GM21526 (cell line): ENCODE data around the gene PKP1.

Experiments used
- ATAC-seq: cut with Tn5 transposase; IDR thresholded peaks from one replicate; pipeline ENCODE4 v1.9.1; 2021; ENCODE audit warnings: moderate library complexity; ENCODE audit not compliant: unreplicated experiment, low FRiP score

Gene PKP1

DNA sequence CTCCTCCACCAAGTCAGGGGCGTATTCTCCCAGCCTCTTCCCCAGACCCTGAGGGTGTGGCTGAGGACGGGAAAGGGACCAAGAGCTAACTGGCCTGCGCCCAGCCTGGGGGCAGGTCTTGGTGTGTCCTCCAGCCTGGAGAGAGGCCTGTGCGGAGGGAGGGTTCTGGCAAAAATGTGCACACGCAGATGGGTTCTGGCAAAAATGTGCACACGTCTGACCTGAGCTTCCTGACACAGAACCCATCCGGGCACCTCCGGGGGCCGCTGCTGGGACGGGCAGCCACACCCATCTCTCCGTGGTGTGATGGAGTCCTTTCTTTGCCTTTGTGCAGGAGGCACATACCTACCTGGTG is 23.1 kb upstream of the PKP1 start:
- ATAC-seq = no peak

DNA sequence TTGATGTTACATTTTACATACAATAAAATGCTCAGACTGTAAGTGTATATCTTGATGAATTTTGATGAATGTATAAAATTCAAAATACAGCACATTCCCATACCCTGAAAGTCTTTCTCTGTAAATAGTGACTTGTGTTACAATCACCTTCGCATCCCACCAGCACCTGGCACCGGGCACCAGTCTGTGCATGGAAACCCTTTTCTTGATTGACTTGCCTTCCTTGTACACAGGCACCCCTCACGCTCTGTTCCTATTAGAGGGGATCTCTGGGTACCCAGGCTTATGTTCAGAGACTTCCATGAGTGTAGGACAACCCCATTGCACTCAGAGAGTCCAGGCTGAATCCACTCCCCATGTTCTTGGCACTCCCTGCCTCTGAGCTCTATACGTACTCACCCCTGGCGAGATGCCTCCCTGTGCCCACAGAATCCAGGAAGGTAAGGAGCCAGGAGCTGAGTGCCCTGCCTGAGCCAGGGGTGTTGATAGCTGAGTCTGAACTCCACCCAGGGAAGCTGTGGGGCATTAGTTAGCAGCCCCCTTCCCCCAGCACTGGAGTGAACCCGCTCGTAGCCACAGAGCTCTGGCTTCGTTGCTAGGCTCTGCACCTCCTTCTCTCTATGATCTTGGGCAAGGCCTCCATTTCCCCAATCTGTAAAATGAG is 22.5 kb upstream of the PKP1 start:
- no peak for ATAC-seq

DNA sequence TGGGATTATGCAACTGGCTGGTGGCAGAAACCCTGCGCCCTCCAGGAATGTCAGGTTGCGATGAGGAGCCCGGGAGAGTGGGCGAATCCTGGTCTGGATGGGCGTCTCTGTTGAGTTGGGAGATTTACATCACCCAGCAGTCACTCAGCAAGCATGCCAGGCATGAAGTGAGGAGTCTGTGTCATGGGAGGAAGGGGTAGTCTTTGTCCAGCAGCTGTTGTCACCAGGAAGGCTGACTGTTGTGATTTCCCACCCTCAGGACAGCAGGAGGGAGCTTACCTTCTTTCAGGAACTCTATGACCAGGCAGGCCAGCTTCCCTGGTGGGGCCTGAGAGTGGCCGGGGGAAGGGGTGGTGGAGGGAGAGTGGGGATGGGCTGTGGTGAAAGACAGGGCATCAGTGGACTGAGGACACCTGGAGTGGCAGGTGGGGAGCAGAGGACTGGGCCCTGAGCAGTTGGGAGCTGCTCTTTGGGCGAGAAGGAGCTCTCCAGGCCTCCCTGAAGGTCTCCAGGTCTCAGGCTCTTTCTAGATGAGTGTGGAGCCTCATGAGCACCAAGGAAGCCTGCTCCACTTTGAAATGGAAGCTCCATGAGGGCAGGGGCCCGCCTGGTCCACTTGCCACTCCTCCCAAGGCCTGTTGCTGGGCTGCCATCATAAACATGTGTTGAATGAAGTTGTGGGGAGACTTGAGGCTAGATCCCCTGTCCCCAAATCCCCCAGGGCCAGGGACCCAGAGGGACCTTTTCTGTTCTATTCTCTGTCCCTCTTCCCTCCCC is 21.3 kb upstream of the PKP1 start:
- ATAC-seq = no peak

DNA sequence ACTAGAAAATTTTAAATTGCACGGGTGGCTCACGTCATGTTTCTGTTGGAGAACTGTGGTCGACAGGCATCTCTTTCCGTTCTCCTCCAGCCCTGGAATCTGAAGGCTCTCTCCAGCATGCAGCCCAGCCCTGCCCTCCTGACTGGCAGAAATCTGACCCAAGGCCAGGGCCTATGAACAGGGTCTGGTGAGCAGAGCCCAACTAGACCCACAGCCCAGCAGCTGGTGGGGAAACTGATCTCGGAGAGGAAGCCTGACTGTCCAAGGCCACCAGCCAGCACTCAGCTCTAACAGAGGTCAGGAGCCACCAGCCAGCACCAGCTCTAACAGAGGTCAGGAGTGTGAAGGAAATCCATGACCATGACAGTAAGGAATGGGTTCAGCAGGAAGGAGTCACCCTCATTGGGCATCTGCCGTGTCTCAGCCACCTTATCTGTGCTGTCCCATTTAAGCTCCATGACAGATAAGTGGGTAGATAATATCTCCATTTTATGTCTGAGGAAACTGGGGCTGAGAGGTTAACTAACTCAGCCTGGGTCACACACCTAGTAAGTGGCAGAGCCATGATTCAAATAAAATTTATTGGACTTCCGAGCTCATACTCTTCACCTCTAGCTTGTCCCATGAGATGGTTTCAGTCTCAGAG is 20.2 kb upstream of the PKP1 start:
- no peak for ATAC-seq

DNA sequence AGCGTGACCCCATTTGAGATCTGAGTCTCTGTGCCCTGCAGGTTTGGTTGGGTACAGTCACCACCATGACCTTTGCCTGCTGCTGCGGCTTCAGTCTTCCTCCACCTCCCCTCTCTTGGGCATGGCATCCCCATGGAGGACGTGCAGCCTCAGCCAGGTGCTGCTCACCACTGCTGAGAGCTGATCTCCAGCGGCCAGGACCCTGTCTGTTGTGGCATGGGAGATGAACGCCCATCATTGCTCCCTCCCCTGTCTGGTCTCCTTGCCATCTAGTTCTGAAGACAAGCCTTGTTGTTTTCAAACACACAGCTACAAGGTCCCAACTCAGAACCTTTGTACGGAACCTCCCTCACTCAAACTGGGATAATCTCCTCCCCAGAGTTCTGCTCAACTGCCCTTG is 19.2 kb upstream of the PKP1 start:
- no peak for ATAC-seq

DNA sequence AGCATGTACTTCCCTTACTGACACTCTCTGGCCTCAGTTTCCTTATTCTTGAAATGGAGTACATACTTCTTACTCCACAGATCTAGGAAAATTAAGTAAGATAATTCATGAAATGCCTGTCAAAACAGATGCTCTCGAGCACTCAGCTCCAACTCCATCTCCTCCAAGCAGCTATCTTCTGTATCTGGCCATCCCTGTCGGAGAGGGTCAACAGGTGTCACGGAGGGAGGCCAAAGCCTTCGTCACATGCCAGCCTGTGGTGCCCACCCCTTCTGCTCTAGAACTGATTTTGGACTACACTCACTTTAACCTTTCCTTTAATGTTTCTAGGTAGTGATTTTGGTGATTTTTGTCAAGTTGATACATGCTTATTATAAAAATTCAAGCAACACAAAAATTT is 18.8 kb upstream of the PKP1 start:
- no peak for ATAC-seq

DNA sequence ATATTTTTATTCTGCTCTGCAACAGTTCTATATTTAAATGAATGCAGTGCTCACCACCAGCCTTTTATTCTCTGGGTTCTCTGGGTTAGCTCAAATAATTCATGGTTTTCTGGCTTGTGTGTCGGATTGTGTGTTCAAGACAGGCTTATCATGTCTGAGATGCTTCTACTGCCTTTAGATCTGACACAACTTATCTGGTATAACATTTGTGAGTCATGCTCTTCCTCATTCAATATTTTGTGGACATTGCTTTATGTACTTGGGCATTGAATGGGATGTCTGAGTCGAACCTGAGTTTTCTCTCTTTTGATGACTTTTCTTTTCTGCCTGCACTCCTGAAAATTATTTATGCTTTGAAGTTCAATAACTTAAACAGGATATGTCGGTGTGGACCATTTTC is 17.6 kb upstream of the PKP1 start:
- ATAC-seq = no peak

DNA sequence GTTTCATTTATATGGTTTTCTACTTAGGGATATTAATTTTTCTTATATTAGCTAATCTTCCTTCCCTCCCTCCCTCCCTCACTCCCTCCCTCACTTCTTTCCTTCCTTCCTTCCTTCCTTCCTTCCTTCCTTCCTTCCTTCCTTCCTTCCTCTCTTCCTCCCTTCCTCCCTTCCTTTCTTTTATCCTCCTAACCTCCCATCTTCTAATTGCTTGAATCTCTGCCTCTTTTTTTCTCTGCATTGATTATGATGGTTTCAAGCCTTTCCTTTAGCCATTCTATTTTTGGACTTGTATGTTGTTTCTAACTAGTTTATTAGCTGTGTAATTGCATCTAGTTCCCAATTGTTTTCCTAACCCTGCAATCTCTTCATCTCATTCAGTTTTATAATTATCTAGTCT is 17.0 kb upstream of the PKP1 start:
- no peak for ATAC-seq

DNA sequence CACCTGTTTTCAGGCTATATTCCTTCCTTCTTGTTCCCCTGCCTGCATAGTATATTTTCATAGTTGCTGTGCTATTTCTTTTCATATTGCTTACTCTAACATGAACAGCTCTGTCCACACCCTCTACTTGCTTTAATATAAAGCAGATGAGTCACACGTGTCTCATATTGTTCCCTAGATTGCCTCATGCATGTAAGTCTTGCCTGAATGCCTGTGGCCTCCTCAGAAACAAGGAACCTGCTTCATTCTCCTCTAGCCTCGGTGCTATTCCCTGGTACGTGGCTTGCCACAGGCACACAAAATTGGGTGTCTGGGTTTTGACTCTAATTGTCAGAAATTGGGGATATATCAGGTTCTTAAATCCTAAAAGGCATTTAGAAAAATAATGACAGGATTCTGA is 16.5 kb upstream of the PKP1 start:
- ATAC-seq = no peak

DNA sequence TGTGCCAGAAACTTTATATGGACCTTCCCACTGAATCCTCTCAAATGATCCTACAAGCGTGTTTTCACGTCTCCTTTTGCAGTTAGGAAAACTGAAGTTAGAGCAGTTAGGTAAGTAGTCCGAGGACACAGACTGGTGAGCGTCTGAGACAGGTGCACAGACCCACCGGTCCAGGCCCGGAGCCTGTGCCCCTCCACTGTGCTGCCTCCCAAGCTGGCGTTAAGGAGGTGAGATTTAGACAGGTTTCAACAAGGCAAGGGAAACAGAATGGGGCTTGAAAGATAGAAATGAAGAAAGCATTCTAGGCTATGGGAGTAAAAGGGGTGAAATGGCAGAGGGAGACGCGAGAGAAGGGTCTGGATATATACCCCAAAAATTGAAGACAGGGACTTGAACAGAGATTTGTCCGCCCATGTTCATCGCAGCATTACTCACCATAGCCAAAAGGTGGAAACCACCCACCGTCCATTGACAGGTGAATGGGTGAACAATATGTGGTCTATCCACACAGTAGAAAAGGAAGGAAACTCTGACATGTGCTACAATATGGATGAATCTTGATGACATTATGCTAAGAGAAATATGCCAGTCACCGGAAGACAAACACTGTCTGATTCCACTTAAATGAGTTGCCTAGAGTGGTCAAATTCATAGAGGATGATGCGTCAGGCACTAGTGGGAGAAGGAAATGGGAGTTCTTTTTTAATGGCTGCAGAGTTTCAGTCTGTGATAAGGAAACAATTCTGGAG is 15.7 kb upstream of the PKP1 start:
- no peak for ATAC-seq

DNA sequence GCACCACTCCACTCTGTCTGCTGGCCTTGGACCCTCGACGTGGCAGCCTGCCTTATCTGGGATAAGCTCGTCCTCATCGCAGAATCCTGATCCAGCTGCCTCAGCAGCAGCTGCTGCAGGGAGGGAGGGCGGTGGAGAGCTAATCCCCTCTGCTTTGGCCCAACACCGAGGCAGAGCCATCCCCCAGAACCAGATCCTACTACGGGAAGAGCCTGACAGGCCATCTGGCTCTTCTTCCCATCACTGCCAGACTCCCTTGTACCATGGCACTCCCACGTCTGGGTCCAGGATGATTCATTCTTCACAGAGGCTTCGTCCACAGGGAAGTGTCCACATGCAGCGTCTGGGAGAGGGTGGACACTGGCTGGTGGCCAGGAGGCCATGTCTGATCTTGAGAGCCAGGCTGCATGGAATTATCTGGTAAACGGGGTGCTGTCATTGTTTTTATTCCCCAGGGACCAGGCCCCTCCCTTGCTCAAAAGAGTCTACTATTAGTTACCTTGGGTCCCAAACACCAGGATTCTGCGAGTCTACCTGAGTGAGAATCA is 14.6 kb upstream of the PKP1 start:
- no peak for ATAC-seq

DNA sequence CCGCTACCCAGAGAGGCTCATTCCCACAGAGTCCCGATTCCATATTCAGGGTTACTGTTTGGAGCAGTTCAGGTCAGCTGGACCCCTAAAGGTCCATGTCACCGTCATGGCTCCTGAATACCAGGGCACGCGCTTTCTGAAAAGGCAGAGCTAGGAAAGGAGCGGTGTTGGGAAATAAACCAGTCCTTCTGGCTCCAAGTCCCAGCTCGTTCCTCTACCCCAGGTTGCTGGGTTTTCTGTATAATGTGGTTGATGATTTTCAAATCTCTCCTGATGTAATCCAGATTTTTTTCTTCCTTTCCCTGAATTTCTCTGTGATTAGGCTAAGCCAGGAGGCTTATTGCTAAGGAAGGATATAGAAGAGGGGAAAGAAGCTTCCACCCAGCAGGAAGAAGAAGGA is 14.0 kb upstream of the PKP1 start:
- ATAC-seq = no peak

DNA sequence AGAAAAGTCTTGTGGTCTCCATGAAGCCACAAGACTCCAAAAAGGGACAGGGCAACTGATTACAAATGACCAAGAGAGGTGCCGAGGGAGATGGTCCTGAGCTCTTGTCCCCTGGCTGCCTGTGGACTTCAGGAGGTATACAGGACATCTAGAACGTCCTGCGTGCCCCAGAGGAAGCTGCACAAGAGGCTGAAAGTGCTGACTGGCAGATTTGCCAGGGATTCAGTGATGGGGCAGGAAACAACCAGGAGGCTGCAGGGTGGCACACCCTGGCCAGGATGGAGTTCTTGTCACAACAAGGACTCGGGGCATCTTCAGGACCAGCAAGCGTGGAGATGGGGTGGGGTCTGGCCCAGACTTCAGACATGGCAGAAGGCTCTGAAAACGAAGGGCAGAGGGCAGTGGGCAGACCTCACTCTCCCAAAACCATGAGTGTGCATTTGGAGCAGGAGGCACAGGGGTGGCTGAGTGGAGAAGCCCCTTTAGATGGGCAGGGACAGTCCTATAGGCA is 13.4 kb upstream of the PKP1 start:
- no peak for ATAC-seq

DNA sequence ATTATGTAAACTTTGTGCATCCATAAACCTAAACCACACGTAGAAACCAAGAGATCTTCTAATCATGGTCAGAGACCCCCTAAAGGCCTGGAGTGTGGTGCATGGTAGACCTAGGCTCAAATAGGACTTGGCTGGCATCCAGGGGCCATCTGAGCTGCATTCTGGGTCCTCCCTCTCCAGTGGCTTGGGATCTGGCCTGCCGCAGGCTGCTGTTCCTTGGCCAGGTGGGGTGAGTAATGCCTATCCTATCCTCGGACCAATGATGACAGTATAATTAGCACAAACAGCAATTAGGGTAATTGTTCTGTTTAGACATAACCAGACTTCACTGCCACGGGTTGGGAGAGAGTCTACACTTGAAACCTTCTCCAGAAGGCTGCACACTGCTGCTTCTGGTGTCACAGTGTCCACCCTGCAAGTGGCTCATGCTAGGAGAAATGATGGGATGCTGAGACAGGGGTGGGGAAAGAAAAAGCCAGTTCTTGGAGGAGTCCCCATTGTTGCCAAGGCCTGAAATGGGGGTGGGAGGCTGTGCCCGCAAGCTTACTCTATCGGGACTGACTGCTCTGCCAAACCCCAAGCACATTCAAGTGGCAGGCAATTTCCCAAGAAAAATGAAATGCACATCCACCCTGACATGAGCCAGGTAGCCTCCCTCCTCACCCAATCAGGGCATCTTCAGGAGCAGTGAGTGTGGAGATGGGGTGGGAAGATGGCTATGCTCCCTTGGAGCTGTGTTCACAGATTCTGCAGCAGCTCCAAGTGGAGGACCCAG is 12.5 kb upstream of the PKP1 start:
- no peak for ATAC-seq

DNA sequence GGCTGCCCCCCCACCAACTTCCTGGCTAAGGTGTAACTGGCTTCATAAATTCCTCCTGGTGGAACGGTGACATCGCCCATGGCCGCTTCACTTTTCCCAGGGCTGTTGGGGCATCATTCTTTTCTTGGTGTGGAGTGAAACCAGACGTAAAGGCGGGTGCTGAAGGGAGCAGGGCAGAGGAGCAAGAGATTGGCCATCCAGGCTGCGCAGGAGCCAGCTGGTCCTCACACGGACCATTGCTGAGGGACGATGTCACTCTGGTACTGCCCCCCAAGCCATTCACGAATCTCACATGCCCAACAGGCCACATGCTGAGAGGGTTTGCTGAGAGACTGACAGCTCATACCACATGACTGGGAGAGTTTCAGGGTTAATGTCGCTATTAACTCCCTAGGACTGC is 10.5 kb upstream of the PKP1 start:
- no peak for ATAC-seq

DNA sequence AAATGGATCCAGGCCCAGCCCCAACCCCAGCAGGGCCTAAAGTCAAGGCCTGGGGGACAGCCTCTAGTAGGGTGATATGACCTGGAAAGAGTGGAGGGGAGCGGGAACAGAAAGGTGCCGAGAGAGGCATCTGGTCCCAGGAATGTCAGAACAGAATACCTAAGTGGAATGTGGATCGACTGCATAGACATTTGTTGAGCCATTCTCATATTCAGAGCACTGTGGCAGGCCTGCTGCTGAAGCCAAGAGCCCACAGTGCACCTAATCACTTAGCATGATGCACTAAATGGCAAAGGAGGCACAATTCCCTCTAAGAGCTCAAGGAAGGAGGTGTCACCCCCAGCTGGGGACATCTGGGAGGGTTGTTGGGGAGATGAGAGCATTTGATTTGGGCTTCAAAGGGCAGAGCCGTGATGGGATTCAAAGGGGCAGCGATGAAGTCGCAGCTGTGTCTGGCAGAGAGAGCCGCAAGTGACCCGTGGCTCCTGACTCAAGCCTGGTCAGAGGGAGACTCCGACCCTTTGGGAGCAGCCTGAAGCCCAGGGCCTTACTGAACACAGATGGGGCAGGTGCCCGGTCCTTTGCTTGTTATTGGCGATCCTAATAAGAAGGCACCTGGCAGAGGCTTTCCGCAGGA is 8.6 kb upstream of the PKP1 start:
- ATAC-seq = no peak

DNA sequence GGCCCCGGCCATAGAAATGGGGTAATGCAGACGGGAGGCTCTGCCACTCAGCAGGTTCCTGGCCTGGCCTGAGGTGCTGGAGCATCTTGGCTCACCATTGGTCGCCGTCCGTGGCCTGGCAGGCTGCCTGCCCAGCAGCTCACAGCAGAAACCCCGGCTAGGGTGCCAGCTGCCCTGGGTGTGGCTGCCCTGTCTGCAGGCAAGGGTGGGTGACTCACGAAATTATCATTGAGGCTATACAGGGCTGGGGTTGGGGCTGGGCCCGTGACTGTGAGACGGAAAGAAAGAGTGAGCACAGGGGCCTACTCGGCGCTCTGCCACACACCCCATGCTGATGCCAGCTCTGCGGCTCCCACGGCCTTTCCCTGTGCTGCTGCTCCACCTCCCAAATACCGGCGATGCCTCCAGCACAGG is 8.0 kb upstream of the PKP1 start:
- ATAC-seq = no peak

DNA sequence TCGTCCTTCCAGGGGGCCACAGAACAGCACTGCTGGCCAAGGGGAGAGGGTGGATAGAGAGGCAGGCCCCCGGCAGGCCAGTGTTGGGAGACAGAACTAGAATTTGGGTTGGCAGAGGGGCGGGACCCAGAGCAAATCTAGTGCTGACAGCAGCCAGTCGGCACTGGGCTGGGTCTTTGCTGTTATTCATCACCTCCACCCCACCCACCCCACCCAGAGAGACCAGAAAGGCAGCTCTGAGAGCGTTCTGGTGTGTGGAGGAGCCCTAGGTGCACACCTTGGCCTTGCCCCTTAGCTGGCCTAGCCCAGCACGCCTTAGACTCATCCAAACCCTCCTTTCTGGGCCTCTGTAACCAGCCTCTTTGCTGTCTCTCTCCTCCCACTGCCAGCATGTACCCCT is 6.4 kb upstream of the PKP1 start:
- no peak for ATAC-seq

DNA sequence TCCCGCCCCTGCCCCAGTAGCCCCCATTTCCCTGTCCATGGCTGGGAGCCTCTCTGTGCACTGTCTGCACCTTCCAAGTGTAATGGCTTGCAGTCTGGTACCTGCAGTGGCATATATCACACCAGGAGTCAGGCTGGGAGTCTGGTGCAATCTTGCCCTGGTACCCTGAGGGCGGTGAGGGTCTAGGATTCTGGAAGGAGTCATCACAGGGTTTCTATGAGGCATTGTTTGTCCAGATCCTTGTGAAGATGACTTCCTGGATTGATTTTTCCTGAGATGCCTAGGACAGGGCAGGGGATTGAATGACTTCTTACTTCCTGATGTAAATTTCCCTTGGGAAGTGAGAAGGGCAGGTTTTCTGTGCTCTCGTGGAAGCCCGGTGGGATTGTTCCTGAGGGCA is 5.9 kb upstream of the PKP1 start:
- no peak for ATAC-seq

DNA sequence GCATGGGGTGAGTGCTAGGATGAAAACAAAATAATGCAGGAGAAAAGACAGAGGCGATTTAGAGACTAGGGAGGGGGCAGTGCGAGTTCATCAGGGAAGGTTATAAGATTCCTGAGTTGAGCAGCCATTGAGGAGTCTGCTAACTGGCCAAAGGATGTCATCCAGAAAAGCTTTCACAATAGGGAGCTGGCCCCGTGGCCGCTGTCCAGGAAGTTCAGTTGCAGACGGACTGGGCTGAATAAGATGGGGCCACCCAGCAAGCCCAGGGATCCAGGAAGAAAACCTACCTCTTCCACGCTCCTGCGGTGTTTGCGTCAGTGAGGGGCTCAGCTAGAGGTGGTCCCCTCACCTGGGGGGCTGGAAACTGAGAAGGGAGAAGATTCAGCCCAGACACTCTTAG is 4.0 kb upstream of the PKP1 start:
- no peak for ATAC-seq
